Loucy (cell line): ENCODE results near the gene BCAR3.

Experiments used
- EZH2phosphoT487 ChIP-seq: fragments of 200-600 bp; IDR thresholded peaks from 2 replicates; pipeline ENCODE4 v1.6.1; 2018; ENCODE audit warnings: antibody characterized with exemption, mild to moderate bottlenecking, moderate library complexity, borderline replicate concordance
- TF ChIP-seq, protein P1 (sequence below): fragments of 200-600 bp; sonication (generic); conservative IDR thresholded peaks from 2 replicates; pipeline ENCODE4 v1.5.1; 2014; ENCODE audit warnings: mild to moderate bottlenecking, antibody characterized with exemption, low read length

GRCh38 chr1:93625582-93626327 lies 55.9 kb downstream of the BCAR3 start:
- TF ChIP-seq, protein P1, sequence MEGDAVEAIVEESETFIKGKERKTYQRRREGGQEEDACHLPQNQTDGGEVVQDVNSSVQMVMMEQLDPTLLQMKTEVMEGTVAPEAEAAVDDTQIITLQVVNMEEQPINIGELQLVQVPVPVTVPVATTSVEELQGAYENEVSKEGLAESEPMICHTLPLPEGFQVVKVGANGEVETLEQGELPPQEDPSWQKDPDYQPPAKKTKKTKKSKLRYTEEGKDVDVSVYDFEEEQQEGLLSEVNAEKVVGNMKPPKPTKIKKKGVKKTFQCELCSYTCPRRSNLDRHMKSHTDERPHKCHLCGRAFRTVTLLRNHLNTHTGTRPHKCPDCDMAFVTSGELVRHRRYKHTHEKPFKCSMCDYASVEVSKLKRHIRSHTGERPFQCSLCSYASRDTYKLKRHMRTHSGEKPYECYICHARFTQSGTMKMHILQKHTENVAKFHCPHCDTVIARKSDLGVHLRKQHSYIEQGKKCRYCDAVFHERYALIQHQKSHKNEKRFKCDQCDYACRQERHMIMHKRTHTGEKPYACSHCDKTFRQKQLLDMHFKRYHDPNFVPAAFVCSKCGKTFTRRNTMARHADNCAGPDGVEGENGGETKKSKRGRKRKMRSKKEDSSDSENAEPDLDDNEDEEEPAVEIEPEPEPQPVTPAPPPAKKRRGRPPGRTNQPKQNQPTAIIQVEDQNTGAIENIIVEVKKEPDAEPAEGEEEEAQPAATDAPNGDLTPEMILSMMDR = no peak
- no peak for TF ChIP-seq EZH2phosphoT487
